GM12864 (cell line): ENCODE results near the gene MROH9.

Experiments used
- DNase-seq: peaks from one replicate; pipeline ENCODE4 v3.0.0-alpha.2; 2011; ENCODE audit warnings: low read depth
- H3K4me3 ChIP-seq: 2 replicates; pipeline ENCODE4 v1.5.1; 2011; ENCODE audit warnings: mild to moderate bottlenecking, low read depth, low read length, control low read depth
- TF ChIP-seq, protein P1 (sequence below): IDR thresholded peaks from 2 replicates; pipeline ENCODE4 v1.5.1; 2011; ENCODE audit warnings: low read depth, mild to moderate bottlenecking, moderate library complexity, low read length, control low read depth, inconsistent platforms; ENCODE audit errors: missing control alignments

Gene MROH9

DNA sequence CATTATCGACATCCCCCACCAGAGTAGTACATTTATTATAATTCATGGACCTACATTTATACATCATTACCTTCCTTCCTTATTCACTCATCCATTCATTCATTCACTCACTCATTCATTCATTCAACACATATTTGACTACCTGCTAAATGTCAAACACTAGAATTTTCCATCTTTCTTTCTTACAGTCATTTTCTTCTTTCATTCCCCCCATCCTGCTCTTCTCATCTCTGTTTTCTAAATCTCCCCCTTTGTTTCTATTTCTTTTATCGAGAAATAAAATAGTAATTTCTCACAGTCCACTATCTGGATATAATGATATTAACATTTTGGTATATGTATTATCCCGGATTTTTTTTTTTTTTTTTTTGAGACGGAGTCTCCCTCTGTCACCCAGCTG lies 127.6 kb downstream of the MROH9 start:
- H3K4me3 ChIP-seq: no peak overlapping the region
- no peak for DNase-seq
- TF ChIP-seq, protein P1, sequence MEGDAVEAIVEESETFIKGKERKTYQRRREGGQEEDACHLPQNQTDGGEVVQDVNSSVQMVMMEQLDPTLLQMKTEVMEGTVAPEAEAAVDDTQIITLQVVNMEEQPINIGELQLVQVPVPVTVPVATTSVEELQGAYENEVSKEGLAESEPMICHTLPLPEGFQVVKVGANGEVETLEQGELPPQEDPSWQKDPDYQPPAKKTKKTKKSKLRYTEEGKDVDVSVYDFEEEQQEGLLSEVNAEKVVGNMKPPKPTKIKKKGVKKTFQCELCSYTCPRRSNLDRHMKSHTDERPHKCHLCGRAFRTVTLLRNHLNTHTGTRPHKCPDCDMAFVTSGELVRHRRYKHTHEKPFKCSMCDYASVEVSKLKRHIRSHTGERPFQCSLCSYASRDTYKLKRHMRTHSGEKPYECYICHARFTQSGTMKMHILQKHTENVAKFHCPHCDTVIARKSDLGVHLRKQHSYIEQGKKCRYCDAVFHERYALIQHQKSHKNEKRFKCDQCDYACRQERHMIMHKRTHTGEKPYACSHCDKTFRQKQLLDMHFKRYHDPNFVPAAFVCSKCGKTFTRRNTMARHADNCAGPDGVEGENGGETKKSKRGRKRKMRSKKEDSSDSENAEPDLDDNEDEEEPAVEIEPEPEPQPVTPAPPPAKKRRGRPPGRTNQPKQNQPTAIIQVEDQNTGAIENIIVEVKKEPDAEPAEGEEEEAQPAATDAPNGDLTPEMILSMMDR: no peak

DNA sequence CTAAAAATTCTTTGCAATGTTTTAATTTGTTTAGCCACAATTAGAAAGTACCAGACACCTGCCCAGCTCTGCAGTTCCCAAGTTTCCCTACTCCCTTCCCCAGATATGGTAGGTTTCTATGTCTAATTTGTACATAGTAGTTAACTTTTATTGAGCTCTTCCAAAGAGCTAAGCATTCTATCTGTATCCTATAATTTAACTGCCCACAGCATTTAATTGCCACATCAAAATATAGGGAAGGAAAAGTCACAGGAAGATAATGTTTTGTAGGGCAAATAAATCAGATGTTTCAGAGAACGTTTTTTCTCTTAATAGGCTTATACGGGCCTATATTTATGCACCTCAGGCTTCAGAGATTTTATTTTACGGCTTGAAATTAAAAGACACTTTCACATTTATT lies 139.7 kb downstream of the MROH9 start:
- DNase-seq: no peak
- TF ChIP-seq, protein P1: no peak
- H3K4me3 ChIP-seq: no peak overlapping the region

DNA sequence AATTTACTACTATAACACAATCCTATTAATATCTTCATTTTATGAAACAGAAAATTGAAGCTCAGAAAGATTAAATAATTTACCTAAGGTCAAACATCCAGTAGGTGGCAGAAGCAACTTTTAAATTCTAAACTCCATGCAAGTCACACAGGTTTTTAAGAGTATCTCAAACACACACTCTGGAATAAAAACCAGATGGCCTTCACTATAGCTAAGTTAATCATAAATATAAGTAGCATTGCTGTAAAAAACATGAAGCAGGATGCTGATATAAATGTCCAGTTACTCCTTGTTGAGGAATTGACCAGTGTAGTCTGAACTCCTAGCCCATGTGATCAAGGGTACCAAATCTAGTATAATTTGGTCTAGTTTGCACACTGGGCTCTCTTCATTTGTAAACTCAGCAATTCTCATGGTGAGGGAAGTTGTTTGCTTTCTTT lies 146.0 kb downstream of the MROH9 start:
- H3K4me3 ChIP-seq: no peak overlapping the region
- no peak for DNase-seq
- TF ChIP-seq, protein P1: no peak

DNA sequence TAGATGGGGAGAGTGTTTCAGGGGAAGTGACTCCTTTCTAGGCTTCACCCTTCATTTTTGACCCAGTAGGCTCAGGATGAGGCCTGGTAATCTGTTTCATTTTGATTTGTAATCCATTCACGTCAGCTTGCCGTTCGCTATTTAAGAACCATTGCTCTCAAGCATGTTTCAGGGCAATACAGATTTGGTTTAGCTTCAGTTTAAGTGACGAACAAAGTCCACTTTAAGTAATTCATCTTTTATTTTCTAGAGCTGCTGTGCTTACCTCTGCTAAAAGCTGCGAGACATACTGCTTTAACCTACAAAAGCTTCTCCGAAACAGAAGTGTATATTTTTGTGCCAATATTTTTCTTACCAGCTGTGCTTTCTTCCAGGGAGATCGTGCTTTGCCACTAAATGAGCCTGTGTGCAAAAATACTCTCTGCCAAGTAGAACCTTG lies 146.4 kb downstream of the MROH9 start:
- TF ChIP-seq, protein P1: no peak
- DNase-seq: no peak
- H3K4me3 ChIP-seq: no peak overlapping the region

DNA sequence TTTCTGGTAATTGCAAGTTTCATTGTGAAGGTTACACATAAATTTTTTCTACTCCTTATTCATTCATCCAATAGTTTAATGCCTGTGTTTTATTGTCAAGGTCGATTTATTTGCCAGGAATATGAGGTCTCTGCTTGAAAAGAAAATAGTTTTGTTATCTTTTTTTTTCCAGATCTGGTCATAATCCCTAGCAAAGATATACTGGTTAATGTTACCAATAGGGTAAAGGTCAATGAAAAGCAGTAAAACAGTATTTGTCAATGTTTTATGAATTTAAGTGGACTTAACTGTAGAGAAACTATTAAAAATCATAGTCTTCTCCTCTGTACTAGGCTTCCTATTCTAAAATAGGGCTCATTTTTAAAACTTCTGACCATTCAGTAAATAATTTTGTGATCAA lies 147.3 kb downstream of the MROH9 start:
- no peak for DNase-seq
- TF ChIP-seq, protein P1: no peak
- H3K4me3 ChIP-seq: no peak overlapping the region

DNA sequence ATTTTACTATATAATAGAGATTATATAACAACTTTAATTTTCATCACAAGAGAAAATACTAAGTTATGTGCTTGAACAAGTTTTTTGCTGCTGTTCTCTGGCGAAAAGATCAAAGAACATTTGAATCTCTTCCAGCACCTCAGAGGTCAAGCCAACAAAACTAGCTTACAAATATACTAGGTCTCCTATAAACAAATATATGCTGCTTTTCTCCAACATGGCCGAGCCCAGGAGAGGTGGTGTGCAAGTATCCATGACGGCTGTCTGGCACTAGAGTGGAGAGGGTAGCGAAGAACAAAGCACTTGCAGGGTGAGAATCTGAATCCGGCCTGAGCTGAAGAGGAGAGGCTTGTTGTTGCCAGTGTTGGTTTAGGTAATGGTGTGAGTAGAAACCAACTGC lies 147.9 kb downstream of the MROH9 start:
- no peak for DNase-seq
- no peak overlapping the region for H3K4me3 ChIP-seq
- TF ChIP-seq, protein P1: no peak

DNA sequence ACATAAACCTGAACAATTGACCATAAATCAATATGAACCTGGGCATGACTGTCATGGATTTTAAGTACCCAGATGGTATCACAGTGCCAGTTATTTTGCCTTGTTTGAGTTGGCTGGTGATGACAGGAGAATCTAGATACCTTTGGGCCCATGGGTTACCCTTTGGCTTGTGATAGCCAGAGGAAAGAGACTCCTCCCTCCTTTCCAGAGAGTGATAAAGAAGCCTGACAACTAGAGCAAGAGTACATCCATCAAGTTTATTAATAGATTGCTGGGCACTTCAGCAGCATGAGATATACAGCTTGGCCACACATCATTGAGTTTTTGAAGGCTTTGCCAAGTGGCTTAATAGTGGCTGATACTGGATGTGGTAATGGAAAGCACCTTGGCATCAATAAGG lies 148.8 kb downstream of the MROH9 start:
- no peak overlapping the region for H3K4me3 ChIP-seq
- DNase-seq: no peak
- TF ChIP-seq, protein P1: no peak
